Bronchial epithelial cell (primary cell): ENCODE results near the gene VCX. TPM values are rescaled to one million over a fixed set of nuclear protein-coding genes. Genes with fewer than 3 reads are reported as not detected.
A peak's percentile ranks its signal among the peaks of the same experiment; 100 is the strongest.

ENCODE experiments used
- DNase-seq: peaks from one replicate; pipeline ENCODE4 v3.0.0-alpha.2; 2010; ENCODE audit warnings: low read depth
- FAIRE-seq: peaks from 2 replicates; lab custom pipeline; 2011; peaks lifted over from hg19 to GRCh38; lab: Jason Lieb, UNC
- H3K27me3 ChIP-seq: 2 replicates; pipeline ENCODE4 v1.5.1; 2011; ENCODE audit warnings: low read length; ENCODE audit not compliant: control insufficient read depth, insufficient read depth
- H3K36me3 ChIP-seq: 2 replicates; pipeline ENCODE4 v1.5.1; 2011; ENCODE audit warnings: low read length; ENCODE audit not compliant: control insufficient read depth, insufficient read depth
- H3K4me3 ChIP-seq: 2 replicates; pipeline ENCODE4 v1.5.1; 2011; ENCODE audit warnings: mild to moderate bottlenecking, low read depth, low read length, control low read depth
- CTCF ChIP-seq: IDR thresholded peaks from 2 replicates; pipeline ENCODE4 v1.5.1; 2011; ENCODE audit warnings: mild to moderate bottlenecking, moderate library complexity, low read length, control low read depth, inconsistent platforms; ENCODE audit not compliant: insufficient read depth, severe bottlenecking
- total RNA-seq: library from RNA; depleted of rRNA; stranded (reverse); fragments of >200 nt; gene quantifications from 2 replicates; pipeline ENCODE4 v1.2.1, GENCODE V29; 2014

The VCX gene
- total RNA-seq, 1 donor from 2014 or later = not detected

- H3K4me3 ChIP-seq = no peak overlapping the region
- DNase-seq (no peak), FAIRE-seq (no peak)
- no peaks in the 10 kb centered on the region for H3K36me3 ChIP-seq
- H3K27me3 ChIP-seq = no peaks in the 10 kb centered on the region
- no peak for TF ChIP-seq CTCF
Measured at GRCh38 chrX:7852166-7852565, 9.2 kb downstream of the VCX start.

GRCh38 chrX:7872042-7872441, 29.1 kb downstream of the VCX start:
- Histone ChIP-seq H3K27me3 (no peaks in the 10 kb centered on the region), H3K36me3 (no peaks in the 10 kb centered on the region), H3K4me3 (no peak overlapping the region)
- DNase-seq (no peak), FAIRE-seq (no peak)
- no peak for TF ChIP-seq CTCF

GRCh38 chrX:7876957-7877356, 34.0 kb downstream of the VCX start:
- no peak for DNase-seq
- FAIRE-seq = no peak
- no peak for TF ChIP-seq CTCF
- Histone ChIP-seq H3K4me3 (no peak overlapping the region), H3K27me3 (no peaks in the 10 kb centered on the region), H3K36me3 (no peaks in the 10 kb centered on the region)

- DNase-seq (no peak), FAIRE-seq (no peak)
- H3K36me3 ChIP-seq = no peaks in the 10 kb centered on the region
- no peak overlapping the region for H3K4me3 ChIP-seq
- H3K27me3 ChIP-seq = no peaks in the 10 kb centered on the region
- TF ChIP-seq CTCF = no peak
Measured at GRCh38 chrX:7889135-7889534, 46.2 kb downstream of the VCX start.

- H3K27me3 ChIP-seq = no peaks in the 10 kb centered on the region
- DNase-seq (peak; percentile 42), FAIRE-seq (no peak)
- H3K4me3 ChIP-seq = no peak overlapping the region
- H3K36me3 ChIP-seq = no peaks in the 10 kb centered on the region
- TF ChIP-seq CTCF = no peak
Measured at GRCh38 chrX:7889680-7890079, 46.7 kb downstream of the VCX start.

GRCh38 chrX:7891928-7892327, 49.0 kb downstream of the VCX start:
- H3K36me3 ChIP-seq = no peaks in the 10 kb centered on the region
- FAIRE-seq = peak; percentile 95
- no peak for DNase-seq
- H3K27me3 ChIP-seq = no peaks in the 10 kb centered on the region
- no peak overlapping the region for H3K4me3 ChIP-seq
- no peak for TF ChIP-seq CTCF
